ENCODE measurements around the gene SYTL3.
A peak's percentile ranks its signal among the peaks of the same experiment; 100 is the strongest.
"Not testable (repeated sequence)": the region's sequence is repeated elsewhere in the genome, so short reads cannot be mapped to it uniquely, and the experiment has no call there.

Gene SYTL3

DNA sequence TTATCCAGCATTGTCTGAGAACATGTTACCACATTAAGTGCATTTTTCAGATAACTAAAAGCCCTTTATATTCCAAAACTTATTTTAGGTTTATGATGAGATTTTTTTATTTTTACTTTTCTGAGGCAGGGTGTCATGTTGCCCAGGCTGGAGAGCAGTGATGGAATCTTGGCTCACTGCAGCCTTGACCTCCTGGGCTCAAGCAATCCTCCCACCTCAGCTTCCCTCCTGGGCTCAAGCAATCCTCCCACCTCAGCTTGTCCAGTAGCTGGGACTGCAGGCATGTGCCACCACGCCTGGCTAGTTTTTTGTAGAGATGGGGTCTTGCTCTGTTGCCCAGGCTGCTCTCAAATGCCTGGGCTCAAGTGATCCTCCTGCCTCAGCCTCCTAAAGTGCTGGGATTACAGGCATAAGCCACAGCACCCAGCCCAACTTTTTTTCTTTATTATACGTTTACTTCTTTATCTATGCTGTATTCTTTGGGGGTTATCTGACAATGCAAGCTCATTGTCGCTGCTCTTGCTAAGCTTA, 11.5 kb upstream of the SYTL3 start:
- no peak for DNase-seq (ENCODE audit: low spot score)

DNA sequence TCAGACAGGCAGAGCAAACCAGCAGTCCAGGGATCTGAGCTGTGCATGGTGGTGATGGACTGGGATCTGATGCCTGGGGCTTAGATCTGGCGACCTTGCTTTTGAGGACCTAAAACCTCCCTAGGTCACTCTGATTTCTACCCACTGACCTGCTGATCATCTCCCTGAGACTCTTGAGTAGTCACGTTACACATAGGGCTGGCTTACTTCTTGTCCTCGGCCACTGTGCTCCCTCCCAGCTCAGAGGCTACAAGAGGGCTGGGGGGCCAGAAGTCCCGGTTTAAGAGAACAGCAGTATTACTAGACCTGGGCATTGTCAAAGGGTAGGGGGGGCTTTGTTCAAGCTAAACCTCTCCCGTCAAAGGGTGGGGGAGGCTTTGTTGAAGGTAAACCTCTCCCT, 10.8 kb upstream of the SYTL3 start:
- DNase-seq (ENCODE audit: low spot score) = no peak

DNA sequence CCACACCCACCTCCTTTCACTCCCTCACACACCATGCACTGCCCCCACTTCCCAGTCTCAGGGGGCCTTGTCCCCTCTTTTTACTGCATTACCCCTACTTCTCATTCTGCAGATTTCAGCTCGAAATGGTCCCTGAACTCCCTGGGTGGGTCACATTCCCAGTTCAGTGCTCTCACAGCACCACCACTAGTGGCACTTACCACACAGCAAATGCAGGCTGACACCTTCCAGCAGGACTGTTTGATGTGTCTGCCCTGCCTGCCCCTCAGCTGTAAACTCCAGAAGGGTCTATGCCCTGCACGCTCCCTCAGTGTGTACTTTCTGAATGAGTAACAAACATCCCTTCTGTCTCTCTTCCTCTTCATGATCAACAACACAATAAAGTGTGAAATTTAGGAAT, 9.3 kb upstream of the SYTL3 start:
- no peak for DNase-seq (ENCODE audit: low spot score)

DNA sequence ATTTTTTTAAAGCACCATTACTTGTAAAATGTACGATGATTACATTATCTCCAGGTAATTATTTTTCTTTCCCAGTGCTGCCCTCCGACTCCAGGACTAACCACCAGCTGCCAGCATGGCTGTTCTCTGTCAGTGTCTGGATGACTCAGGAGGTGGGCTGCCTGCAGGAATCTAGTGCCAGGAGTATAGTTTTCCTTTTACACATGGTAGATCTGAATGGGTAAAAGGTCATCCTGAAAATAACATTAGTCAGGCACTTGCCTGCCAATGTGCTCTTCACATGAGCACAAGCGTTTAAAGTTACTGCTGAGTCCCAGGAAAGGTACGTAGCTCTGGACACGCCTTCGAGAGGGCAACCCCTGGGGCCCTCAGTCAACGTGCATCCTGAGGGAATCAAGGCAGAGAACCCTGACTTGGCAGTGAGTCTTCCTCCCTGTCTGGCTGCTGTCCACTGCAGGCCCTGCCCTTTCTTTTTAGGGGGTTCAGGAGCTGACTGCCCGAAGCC, 7.7 kb upstream of the SYTL3 start:
- DNase-seq (ENCODE audit: low spot score) = peak; percentile 92

DNA sequence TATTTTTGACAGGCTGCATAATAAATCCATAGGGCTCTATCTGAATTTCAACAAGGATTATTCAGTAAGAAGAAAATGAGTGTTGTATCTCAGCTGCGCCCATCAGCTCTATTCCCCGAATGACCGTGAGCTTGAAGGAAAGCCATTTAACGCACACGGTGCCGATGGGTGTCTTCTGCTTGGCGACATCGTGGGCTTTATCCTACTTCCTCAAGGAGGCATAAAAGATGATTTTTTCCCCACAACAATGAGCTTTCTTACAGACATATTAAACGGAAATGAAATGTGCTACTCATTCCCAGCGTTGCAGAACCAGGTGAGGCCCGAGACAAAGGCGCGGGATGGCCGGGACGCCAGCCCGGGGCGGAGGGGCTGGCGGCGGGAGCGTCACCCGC, 6.0 kb upstream of the SYTL3 start:
- DNase-seq (ENCODE audit: low spot score) = no peak

DNA sequence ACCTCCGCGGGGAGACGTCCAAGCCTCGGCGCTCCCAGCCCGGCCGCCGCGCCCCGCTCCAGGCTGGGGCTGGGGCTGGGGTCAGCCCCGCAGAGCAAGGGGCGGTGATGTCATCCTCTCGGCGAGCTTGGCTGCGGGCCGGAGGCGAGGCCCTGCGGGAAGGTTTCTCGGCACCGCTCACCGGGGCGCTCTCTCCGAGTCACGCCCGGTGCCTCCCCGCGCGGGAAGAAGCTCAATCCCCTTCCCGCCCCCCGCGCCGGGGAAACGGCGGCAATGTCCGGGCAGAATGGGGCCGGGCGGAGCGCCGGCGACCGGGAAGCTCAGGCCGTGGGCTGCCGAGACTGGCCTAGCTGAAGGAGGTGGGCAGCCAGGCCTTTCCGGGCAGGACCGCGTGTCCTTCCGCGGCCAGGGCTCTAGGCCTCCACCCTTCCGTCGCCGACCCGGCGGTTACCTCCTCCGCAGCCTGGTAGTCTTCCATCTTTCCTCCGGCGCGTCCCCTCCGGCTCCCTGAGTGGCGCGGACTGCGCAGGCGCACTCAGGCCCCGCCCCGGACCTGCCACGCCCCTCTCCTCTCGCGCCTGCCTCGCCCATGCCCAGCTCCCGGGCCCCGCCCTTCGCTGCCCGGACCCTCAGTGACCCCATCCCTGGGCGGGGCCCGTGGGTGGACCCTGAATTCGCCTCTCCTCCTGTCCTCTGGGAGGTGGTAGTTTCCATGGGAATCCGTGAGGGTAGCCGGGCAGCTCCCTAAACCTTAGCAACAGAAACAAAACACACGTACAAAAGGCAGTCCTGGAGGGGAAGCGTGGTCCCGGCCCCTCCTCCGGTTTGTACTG, 5.4 kb upstream of the SYTL3 start, which contains the start of gene DYNLT1:
Gene DYNLT1 (minus strand): TSS at position 513 of the 833 bp plus-strand sequence. CDS start 35 bp downstream, at position 478.
- DNase-seq (ENCODE audit: low spot score) = peak; percentile 95

DNA sequence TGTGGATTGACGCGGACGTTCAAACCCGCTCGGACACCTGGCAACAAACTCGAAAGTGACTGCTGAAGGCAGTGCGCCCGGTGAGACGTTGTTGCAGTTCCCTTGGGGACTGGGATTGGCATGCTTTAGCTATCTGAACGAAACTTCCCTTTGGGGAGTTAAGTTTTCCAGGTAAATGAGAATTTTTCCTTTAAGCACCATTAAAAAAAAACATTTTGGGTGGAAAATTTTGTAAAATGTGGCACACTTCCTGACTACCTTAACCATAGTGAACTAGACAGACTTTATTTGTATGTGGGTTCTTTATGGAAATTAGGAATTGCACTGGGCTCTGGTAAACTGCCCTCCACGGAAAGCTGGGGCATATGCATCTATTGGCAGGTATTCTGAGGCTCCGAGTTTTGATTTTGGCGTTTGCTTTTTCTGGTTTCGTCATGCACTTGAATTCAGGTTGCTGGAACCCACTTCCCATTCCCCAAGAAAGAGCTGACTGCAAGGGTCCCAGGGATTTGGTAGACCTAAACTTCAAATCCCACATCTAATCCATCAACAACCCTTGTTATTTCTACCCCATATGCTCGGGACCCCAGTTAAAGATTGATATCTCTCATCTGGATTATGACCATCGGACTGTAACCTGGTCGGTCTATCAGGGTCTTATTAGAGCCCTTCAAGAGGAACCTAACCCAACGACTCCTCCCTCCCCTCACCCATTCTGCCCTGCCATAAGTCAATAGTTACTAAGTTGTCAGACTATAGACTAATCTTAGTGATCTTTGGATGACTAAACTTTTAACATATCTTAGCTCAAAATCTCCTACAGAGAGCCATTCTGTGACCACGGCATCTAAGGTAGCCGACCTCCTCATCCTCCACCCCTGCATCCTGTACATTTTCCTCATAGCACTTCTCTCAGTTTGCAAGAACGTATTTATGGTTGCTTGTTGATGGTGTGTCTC, 4.5 kb upstream of the SYTL3 start:
- no peak for DNase-seq (ENCODE audit: low spot score)

DNA sequence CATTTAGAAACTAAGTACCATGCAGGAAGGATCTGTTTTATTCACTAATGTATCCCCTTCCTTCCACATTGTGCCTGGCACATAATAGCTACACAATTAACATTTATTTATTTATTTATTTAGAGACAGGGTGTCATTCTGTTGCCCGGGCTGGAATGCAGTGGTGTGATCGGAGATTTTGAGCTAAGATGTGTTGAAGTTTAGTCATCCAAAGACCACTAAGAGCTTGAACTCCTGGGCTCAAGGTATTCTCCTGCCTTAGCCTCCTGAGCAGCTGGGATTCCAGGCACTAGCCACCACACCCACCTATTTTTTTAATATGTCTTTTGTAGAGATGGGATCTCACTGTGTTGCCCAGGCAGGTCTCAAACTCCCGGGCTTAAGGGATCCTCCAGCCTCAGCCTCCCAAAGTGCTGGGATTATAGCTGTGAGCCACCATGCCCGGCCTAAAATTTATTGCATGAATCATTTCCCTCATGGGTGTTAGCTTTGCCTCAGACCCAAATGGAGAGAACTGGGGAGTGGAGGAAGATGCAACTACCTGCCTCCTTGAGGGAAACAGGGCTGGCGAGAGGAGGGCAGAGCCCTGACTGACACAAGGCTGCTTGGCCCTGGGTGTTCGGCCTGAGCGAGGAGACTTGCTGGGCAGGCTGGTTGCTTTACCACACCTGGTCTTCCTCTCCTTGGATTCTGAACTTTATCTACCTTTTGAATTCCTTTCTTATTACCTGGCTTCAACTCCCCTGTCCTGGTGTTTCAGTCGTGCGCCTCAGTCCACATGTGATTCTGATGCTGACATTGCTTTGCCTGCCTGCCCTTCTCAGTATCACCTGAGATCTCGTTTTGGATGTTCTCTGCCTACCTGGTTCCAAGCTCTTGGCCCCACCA, 3.6 kb upstream of the SYTL3 start:
- no peak for DNase-seq (ENCODE audit: low spot score)

DNA sequence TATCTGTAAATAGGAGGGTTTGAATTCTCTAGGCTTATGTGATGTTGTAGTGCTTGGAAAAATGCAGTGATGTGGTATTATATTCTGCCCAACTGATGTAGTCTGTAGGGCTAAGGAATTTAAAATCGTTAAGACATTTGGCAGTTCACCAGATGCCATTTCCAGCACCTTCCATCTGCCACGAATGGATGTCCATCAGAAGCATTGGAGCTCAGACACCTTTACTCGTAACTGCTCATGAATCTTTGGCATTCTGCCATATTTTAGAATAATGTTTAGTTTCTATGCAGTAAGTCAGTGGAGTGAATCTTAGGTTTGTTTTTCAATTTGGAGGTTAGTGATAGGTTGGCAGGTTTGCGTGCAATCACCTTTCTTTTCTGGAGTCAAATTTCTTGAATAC, 2.4 kb upstream of the SYTL3 start:
- no peak for DNase-seq (ENCODE audit: low spot score)

DNA sequence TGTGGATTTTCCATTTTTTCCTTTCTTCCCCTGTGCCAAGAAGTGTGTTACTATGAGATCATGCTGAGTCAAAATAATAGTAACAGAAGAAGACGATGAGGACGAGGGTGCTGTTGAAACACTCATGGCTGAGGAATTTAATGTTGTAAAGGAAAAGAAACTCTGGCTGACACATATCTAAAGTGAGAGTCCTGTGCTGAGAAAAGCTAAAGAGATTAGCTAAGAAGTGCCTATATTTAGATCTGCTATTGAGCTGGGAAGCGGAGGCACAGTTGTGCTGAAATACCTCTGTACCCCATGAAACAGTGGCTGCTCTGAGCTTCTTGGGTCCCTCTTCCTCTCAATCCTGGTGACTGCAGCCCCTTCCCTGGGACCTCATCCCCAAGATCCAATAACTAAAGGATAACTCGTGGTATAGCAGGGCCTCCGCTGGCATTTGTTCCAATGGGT, 1.1 kb upstream of the SYTL3 start:
- no peak for DNase-seq (ENCODE audit: low spot score)

DNA sequence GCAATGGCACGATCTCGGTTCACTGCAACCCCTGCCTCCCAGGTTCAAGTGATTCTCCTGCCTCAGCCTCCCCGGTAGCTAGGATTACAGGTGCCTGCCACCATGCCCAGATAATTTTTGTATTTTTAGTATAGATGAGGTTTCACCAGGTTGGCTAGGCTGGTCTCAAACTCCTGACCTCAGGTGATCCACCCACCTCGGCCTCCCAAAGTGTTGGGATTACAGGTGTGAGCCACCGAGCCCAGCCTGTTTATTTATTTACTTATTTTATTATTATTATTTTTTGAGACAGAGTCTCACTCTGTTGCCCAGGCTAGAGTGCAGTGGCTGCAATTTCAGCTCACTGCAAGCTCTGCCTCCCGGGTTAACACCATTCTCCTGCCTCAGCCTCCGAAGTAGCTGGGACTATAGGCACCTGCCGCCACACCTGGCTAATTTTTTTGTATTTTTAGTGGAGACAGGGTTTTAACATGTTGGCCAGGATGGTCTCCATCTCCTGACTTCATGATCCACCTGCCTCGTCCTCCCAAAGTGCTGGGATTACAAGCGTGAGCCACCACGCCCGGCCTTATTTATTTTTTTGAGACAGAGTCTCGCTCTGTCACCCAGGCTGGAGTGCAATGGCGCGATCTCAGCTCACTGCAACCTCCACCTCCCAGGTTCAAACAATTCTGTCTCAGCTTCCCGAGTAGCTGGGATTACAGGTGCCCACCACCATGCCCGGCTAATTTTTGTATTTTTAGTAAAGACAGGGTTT, 2.3 kb downstream of the SYTL3 start:
- DNase-seq (ENCODE audit: low spot score) = not testable (repeated sequence)

DNA sequence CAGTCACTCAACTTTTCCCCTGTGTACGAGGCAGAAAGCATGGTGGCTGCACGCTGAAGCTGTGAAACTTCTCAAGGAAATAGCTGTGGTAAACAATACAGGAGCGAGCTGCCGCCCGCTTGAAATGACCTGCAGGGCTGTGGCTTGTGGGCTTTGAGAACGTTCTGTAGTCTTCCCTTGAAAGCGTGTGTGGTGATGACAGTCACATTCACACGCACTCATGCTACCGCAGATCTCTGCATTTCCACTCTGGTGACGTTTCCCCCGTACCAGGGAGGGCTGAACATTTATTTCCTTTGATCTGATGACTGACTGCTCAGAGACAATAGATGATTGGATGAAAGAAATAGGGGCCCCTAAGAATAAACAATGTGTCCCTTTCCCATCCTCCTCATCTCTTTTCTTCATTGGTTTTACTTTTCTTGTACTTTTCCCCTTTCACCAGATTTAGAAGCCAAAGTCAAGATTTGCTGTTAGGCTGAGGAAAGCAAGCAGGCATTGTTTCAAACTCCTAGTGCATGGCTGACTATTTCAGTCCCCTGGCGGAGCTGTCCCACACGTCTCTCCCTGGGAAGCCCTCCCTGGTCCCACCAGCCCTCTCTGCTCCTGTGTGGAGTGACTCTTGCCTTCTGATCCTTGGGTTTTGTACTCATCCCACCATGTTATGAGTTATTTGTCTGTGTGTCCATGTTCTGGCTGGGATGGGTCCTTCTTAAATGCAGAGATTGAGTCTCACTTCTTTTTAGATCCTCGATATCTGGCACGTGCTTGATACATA, 3.9 kb downstream of the SYTL3 start:
- no peak for DNase-seq (ENCODE audit: low spot score)

DNA sequence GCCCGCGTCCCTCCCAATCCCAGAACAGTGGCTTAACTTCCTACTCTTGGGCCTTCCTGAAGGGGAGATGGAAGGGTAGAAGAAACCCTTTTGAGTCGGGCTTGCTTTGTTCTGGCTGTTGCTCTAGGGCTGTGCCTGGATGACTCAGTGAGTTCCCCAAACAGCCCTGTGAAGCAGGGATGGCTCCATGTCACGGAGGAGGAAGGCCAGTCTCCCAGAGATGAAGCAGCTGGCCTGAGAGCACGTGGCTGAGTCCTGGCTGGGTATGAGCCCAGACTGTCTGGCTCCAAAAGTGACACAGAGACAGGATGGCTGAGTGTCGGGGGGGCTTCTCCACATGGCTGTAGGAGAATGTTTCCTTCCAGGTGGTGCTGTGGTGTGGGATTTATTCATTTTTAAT, 4.6 kb downstream of the SYTL3 start:
- DNase-seq (ENCODE audit: low spot score) = peak; percentile 93

DNA sequence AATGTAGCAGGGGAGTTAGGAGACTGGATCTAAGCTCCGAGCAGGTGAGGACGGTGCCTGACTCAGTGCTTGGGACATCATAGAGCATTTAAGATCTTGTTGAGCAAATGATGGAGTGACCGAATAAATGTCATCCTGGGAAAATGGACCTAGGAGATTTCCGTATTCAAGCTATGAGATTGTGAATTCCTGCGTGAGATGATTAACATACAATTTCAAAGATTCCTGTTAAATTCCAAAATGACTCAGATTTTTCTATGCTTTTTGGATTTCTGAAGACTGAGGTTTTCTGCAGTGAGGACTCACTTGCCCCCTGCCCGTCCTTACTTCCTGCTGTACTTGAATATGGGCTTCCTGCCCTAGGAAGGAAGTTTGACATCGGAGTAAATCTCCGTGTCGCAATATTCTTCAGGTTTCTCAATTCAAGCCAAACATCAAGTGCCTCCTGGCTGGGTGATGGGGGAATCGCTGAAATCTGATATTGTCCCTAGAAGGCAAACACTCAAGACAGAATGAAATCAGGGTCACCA, 5.2 kb downstream of the SYTL3 start:
- DNase-seq (ENCODE audit: low spot score) = no peak

DNA sequence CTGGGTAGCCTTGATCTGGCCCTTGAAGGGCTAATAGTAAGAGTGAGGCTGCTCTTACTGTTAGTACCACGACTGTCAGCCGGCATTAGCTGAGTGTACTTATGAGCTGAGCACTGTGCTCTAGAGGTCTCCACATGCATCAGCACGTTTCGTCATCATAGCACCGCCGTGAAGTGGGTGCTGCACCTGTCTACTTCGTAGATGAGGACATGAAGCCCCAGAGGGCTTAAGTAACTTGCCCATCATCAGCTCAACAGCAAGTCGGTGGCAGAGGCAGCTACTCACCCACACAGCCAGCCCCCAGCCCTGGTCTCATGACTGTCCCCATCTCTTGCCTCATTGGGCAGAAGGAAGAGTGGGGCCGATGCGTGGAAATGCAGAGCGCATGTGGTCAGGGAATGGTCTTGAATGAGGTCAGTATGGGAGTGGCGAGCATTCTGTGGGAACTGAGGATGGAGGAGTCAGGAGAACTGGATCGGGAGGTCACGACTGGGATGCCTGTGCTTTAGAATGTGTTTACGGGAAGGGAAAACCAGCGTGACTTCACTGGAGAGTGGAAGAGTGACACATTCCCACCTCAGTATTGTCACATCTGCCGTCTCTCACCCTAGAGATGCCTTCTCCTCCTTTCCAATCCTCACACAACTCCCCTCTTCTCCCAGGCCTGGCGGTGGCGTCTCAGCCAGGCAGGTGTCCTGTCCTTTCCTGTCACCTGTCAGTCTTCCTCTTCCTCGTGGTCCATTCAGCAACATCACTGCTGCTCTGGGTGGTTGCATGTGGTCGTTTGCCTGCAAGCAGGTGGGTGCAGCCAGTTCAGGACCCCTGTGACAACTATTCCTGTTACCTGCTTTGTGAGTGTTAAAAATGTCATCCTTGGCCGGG, 6.0 kb downstream of the SYTL3 start:
- DNase-seq (ENCODE audit: low spot score) = peak; percentile 31

DNA sequence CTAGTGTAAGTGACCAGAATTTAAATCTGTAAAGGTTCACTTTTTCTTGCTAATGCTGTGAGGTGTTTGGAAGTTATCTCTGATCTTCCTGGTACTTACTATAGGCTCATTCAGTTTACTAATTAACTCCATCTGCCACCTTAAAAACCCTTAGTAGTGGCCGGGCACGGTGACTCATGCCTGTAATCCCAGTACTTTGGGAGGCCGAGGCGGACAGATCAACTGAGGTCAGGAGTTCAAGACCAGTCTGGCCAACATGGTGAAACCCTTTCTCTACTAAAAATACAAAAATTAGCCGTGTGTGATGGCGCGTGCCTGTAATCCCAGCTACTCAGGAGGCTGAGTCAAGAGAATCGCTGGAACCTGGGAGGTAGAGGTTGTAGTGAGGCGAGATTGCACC, 7.1 kb downstream of the SYTL3 start:
- not testable (repeated sequence) for DNase-seq (ENCODE audit: low spot score)

DNA sequence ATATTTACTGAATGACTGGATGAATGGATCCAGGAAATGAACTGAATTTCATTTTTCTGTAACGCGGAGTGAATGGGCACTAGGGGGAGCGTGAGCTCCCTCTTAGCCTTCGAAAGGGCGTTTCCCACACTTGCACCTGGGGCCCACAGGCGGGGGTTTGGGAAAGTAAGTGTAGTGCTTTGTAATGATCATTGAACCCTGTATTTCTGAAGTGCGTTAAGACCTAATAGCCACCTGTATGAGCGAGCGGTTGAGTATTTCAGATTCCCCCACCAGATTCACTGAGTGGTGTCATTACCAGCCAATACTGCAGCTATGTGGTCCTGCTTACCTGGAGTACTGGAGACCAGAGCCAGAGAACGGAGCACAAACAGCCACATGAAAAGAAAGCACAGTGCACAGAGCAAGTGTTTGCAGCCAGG, 10.5 kb downstream of the SYTL3 start:
- DNase-seq (ENCODE audit: low spot score) = no peak

DNA sequence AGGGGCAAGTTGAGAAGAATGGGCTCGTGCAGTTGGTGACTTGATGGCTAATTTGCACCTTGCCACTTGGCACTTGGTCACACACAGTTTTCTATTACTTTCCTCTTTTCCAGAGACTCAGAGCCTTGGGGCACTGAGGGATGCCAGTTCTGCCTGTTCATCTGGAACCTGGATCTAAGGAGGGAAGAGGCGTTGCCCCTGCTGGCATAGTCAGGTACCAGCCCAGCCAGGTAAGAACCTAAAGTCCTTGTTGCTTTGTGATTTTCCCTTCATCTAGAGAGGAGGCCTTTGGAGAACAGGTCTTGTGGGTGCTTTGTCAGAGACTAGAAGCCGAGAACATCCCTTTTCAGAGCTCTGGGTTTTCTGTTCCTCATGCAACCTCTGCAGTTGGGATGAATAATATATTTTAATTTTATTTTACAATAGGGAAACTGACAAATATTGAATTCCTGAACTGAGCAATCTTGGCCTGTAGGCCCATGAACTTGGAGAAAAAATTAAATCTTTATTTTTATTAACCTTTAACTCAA, 11.4 kb downstream of the SYTL3 start:
- no peak for DNase-seq (ENCODE audit: low spot score)
